ENCODE measurements around the gene GTF2A1. TPM values are rescaled to one million over a fixed set of nuclear protein-coding genes. Genes with fewer than 3 reads are reported as not detected.

Gene GTF2A1
- total RNA-seq, 2 experiments from 2014 or later: 35.1 to 69.8 TPM

- Histone ChIP-seq H3K36me3 (ENCODE audit: insufficient read depth, low read length) (no peaks in the 10 kb centered on the region), H2AFZ (ENCODE audit: low read length) (peak overlapping the region; percentile 16; the same call in 1 of the 2 replicates), H3K79me2 (ENCODE audit: insufficient read depth, low read depth, low read length) (no peaks in the 10 kb centered on the region), H4K20me1 (ENCODE audit: insufficient read depth, low read length) (no peaks in the 10 kb centered on the region), H3K4me1 (ENCODE audit: insufficient read depth, low read length, poor library complexity, severe bottlenecking) (peaks cover 26% of the 10 kb centered on the region), H3K9me2 (ENCODE audit: insufficient read depth, low read length) (no peaks in the 10 kb centered on the region), H3K9me3 (ENCODE audit: low read length) (no peaks in the 10 kb centered on the region), H3K27ac (ENCODE audit: low read depth, low read length, poor library complexity, severe bottlenecking) (no peak overlapping the region), H3K4me2 (ENCODE audit: low read length) (no peak overlapping the region), H3K4me3 (ENCODE audit: low read depth, low read length, poor library complexity, severe bottlenecking) (no peak overlapping the region)
- no TSS peak for BruUV-seq (replicated peaks)
- ChIA-PET POLR2A (interaction anchor here (0.6 to 1.8 kb wide), 3 partner anchors 76 to 195 kb away, joined by 3 to 6 read pairs (median 5); no protein-coding TSS in a partner anchor), CTCF (ENCODE audit: unreplicated experiment) (no interaction called here)
- no peak for DNase-seq (ENCODE audit: low spot score)
- intact Hi-C loops (cut with micrococcal nuclease; ENCODE audit: unreplicated experiment): no loop called here
- TF ChIP-seq EZH2phosphoT487 (IDR thresholded peaks at IDR 0.05; ENCODE audit: borderline replicate concordance, low read depth, low read length): no peak
- TF ChIP-seq, protein P1, sequence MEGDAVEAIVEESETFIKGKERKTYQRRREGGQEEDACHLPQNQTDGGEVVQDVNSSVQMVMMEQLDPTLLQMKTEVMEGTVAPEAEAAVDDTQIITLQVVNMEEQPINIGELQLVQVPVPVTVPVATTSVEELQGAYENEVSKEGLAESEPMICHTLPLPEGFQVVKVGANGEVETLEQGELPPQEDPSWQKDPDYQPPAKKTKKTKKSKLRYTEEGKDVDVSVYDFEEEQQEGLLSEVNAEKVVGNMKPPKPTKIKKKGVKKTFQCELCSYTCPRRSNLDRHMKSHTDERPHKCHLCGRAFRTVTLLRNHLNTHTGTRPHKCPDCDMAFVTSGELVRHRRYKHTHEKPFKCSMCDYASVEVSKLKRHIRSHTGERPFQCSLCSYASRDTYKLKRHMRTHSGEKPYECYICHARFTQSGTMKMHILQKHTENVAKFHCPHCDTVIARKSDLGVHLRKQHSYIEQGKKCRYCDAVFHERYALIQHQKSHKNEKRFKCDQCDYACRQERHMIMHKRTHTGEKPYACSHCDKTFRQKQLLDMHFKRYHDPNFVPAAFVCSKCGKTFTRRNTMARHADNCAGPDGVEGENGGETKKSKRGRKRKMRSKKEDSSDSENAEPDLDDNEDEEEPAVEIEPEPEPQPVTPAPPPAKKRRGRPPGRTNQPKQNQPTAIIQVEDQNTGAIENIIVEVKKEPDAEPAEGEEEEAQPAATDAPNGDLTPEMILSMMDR (conservative IDR thresholded peaks at IDR 0.05; ENCODE audit: low read length): no peak
Measured at GRCh38 chr14:81265636-81266169, 44.9 kb upstream of the GTF2A1 start.

- no peak overlapping the region for H2AFZ ChIP-seq (ENCODE audit: low read length)
- H4K20me1 ChIP-seq (ENCODE audit: insufficient read depth, low read length): no peaks in the 10 kb centered on the region
- no TSS peak for BruUV-seq (replicated peaks)
- DNase-seq (ENCODE audit: low spot score): no peak
- H3K79me2 ChIP-seq (ENCODE audit: insufficient read depth, low read depth, low read length): no peaks in the 10 kb centered on the region
- H3K4me1 ChIP-seq (ENCODE audit: insufficient read depth, low read length, poor library complexity, severe bottlenecking): peaks cover 26% of the 10 kb centered on the region
- H3K36me3 ChIP-seq (ENCODE audit: insufficient read depth, low read length): no peaks in the 10 kb centered on the region
- TF ChIP-seq, protein P1 (conservative IDR thresholded peaks at IDR 0.05; ENCODE audit: low read length): no peak
- no peak for TF ChIP-seq EZH2phosphoT487 (IDR thresholded peaks at IDR 0.05; ENCODE audit: borderline replicate concordance, low read depth, low read length)
- H3K4me2 ChIP-seq (ENCODE audit: low read length): no peak overlapping the region
- no peak overlapping the region for H3K27ac ChIP-seq (ENCODE audit: low read depth, low read length, poor library complexity, severe bottlenecking)
- intact Hi-C loops (cut with micrococcal nuclease; ENCODE audit: unreplicated experiment): no loop called here
- H3K9me2 ChIP-seq (ENCODE audit: insufficient read depth, low read length): no peaks in the 10 kb centered on the region
- POLR2A ChIA-PET: no interaction called here
- CTCF ChIA-PET (ENCODE audit: unreplicated experiment): no interaction called here
- H3K4me3 ChIP-seq (ENCODE audit: low read depth, low read length, poor library complexity, severe bottlenecking): no peak overlapping the region
- H3K9me3 ChIP-seq (ENCODE audit: low read length): no peaks in the 10 kb centered on the region
Measured at GRCh38 chr14:81264671-81265070, 43.9 kb upstream of the GTF2A1 start.

- Histone ChIP-seq H3K27ac (ENCODE audit: low read depth, low read length, poor library complexity, severe bottlenecking) (no peak overlapping the region), H3K4me3 (ENCODE audit: low read depth, low read length, poor library complexity, severe bottlenecking) (no peak overlapping the region), H3K79me2 (ENCODE audit: insufficient read depth, low read depth, low read length) (no peaks in the 10 kb centered on the region), H3K36me3 (ENCODE audit: insufficient read depth, low read length) (no peaks in the 10 kb centered on the region), H3K4me2 (ENCODE audit: low read length) (no peak overlapping the region), H2AFZ (ENCODE audit: low read length) (peak overlapping the region; percentile 13; the same call in 1 of the 2 replicates), H3K9me3 (ENCODE audit: low read length) (no peaks in the 10 kb centered on the region), H3K4me1 (ENCODE audit: insufficient read depth, low read length, poor library complexity, severe bottlenecking) (peaks cover 19% of the 10 kb centered on the region), H3K9me2 (ENCODE audit: insufficient read depth, low read length) (no peaks in the 10 kb centered on the region), H4K20me1 (ENCODE audit: insufficient read depth, low read length) (no peaks in the 10 kb centered on the region)
- no TSS peak for BruUV-seq (replicated peaks)
- POLR2A ChIA-PET: interaction anchor here (0.7 to 1.1 kb wide), 3 partner anchors 26 to 202 kb away, joined by 3 to 5 read pairs (median 3); no protein-coding TSS in a partner anchor
- intact Hi-C loops (cut with micrococcal nuclease; ENCODE audit: unreplicated experiment): no loop called here
- CTCF ChIA-PET (ENCODE audit: unreplicated experiment): no interaction called here
- TF ChIP-seq, protein P1 (conservative IDR thresholded peaks at IDR 0.05; ENCODE audit: low read length): no peak
- no peak for TF ChIP-seq EZH2phosphoT487 (IDR thresholded peaks at IDR 0.05; ENCODE audit: borderline replicate concordance, low read depth, low read length)
- no peak for DNase-seq (ENCODE audit: low spot score)
Measured at GRCh38 chr14:81263777-81264410, 43.1 kb upstream of the GTF2A1 start.
